CD4-positive, alpha-beta memory T cell (primary cell): Measurements from ENCODE around the gene NUP153. TPM values are rescaled to one million over a fixed set of nuclear protein-coding genes. Genes with fewer than 3 reads are reported as not detected.
A peak's percentile ranks its signal among the peaks of the same experiment; 100 is the strongest.

ENCODE experiments used
- CTCF ChIA-PET: fragments of 350-600 bp; sonication (Branson Sonifier 250); formaldehyde crosslinking; loops from one replicate; lab custom pipeline; 2021; ENCODE audit warnings: inconsistent platforms; ENCODE audit not compliant: partially characterized antibody; lab: Charles Lee
- POLR2A ChIA-PET: fragments of 350-600 bp; sonication (Branson Sonifier 250); formaldehyde crosslinking; loops from one replicate; lab custom pipeline; 2021; ENCODE audit not compliant: partially characterized antibody; lab: Charles Lee
- DNase-seq, 5 donors: peaks; one replicate each; pipeline versions ENCODE4 v3.0.0 to v3.0.0-alpha.2; 2020 to 2022; ENCODE audit warnings: mixed read lengths in 1 of 5
- H3K27ac ChIP-seq: one replicate; pipeline ENCODE4 v1.7.0; 2013; ENCODE audit warnings: low read depth, low read length
- H3K27me3 ChIP-seq: 2 replicates; pipeline ENCODE4 v1.7.0; 2013; ENCODE audit warnings: mild to moderate bottlenecking, low read length, moderate library complexity; ENCODE audit not compliant: insufficient read depth
- H3K36me3 ChIP-seq: 2 replicates; pipeline ENCODE4 v1.7.0; 2013; ENCODE audit warnings: mild to moderate bottlenecking, low read length, moderate library complexity; ENCODE audit not compliant: insufficient read depth
- H3K4me1 ChIP-seq: 2 replicates; pipeline ENCODE4 v1.7.0; 2013; ENCODE audit warnings: mild to moderate bottlenecking, low read length, moderate library complexity; ENCODE audit not compliant: insufficient read depth
- H3K4me3 ChIP-seq, 2 donors: one replicate each; pipeline ENCODE4 v1.7.0; 2013; ENCODE audit warnings: low read length in 2 of 2, mild to moderate bottlenecking in 1 of 2
- H3K9me3 ChIP-seq, 2 donors: one replicate each; pipeline ENCODE4 v1.7.0; 2013; ENCODE audit warnings: low read length in 2 of 2, control low read depth in 1 of 2; ENCODE audit not compliant: control insufficient read depth in 1 of 2
- H3K27ac Mint-ChIP-seq, 7 donors: one replicate each; pipeline ENCODE4 v1.8.0; 2020 to 2021; ENCODE audit warnings: mixed read lengths in 7 of 7, mild to moderate bottlenecking in 6 of 7, inconsistent platforms in 3 of 7, moderate library complexity in 3 of 7
- H3K27me3 Mint-ChIP-seq, 2 donors: one replicate each; pipeline ENCODE4 v1.8.0; 2020 to 2021; ENCODE audit warnings: mixed read lengths in 2 of 2
- H3K36me3 Mint-ChIP-seq, 2 donors: one replicate each; pipeline ENCODE4 v1.8.0; 2020 to 2021; ENCODE audit warnings: mixed read lengths in 2 of 2, inconsistent platforms in 1 of 2, mild to moderate bottlenecking in 1 of 2
- H3K4me1 Mint-ChIP-seq, 4 donors: one replicate each; pipeline ENCODE4 v1.8.0; 2020 to 2021; ENCODE audit warnings: mixed read lengths in 4 of 4, mild to moderate bottlenecking in 1 of 4
- H3K4me3 Mint-ChIP-seq, 8 donors: one replicate each; pipeline ENCODE4 v1.8.0; 2020 to 2021; ENCODE audit warnings: mixed read lengths in 8 of 8, mild to moderate bottlenecking in 7 of 8, moderate library complexity in 6 of 8, inconsistent platforms in 3 of 8
- H3K9me3 Mint-ChIP-seq, 8 donors: one replicate each; pipeline ENCODE4 v1.8.0; 2020 to 2021; ENCODE audit warnings: mixed read lengths in 8 of 8, mild to moderate bottlenecking in 5 of 8, inconsistent platforms in 3 of 8, moderate library complexity in 1 of 8
- intact Hi-C: fragments of 100-400 bp; cut with micrococcal nuclease; formaldehyde crosslinking; loops from one replicate; pipeline ENCODE4 v1.15.1; 2023
- polyA plus RNA-seq, 2 donors: library from polyadenylated mRNA; unstranded; fragments of 300-500 nt; fragmentation: Illumina TruSeq; gene quantifications; one replicate each; pipeline ENCODE4 v1.2.3, GENCODE V29; 2021
- total RNA-seq, 2 experiments: library from RNA; stranded (reverse); gene quantifications; one replicate each; pipeline ENCODE4 v1.2.3, GENCODE V29; 2021

The NUP153 gene
- total and polyA plus RNA-seq, 4 experiments from 2014 or later, result 1.9 to 60.7 (median 32.0) TPM

GRCh38 chr6:17672064-17672718 is 34.5 kb downstream of the NUP153 start:
- CTCF ChIA-PET, result interaction anchor here (1.0 kb wide), 1 partner anchor 30 kb away, joined by 3 read pairs; no protein-coding TSS in a partner anchor
- H3K27ac Mint-ChIP-seq, result peak overlapping the region in 3 of 7 donors; percentile 60 to 74 (median 74)
- H3K36me3 Mint-ChIP-seq, result peaks cover 55 to 62% of the 10 kb centered on the region in 2 donors
- Histone ChIP-seq H3K27ac (no peak overlapping the region), H3K27me3 (no peaks in the 10 kb centered on the region), H3K4me3 (no peak overlapping the region), H3K36me3 (peaks cover 44% of the 10 kb centered on the region), H3K9me3 (no peaks in the 10 kb centered on the region), H3K4me1 (peaks cover 8% of the 10 kb centered on the region)
- H3K9me3 Mint-ChIP-seq, result no peaks in the 10 kb centered on the region
- no peaks in the 10 kb centered on the region for H3K27me3 Mint-ChIP-seq
- intact Hi-C loops, result no loop called here
- DNase-seq, result no peak
- H3K4me1 Mint-ChIP-seq, result peaks cover 10 to 32% (median 14%) of the 10 kb centered on the region in 4 donors
- POLR2A ChIA-PET, result no interaction called here
- H3K4me3 Mint-ChIP-seq, result no peak overlapping the region

- intact Hi-C loops, result no loop called here
- Histone ChIP-seq H3K36me3 (peaks cover 26% of the 10 kb centered on the region), H3K27ac (no peak overlapping the region), H3K27me3 (no peaks in the 10 kb centered on the region), H3K9me3 (no peaks in the 10 kb centered on the region), H3K4me3 (no peak overlapping the region), H3K4me1 (peaks cover 26% of the 10 kb centered on the region)
- CTCF ChIA-PET, result interaction anchor here (0.9 to 1.3 kb wide), 3 partner anchors 35 to 138 kb away, joined by 3 to 4 read pairs (median 4); no protein-coding TSS in a partner anchor
- Mint-ChIP-seq H3K4me1 (peaks cover 19 to 43% (median 29%) of the 10 kb centered on the region in 4 donors), H3K9me3 (no peaks in the 10 kb centered on the region), H3K27ac (peak overlapping the region in 6 of 7 donors; percentile 1 to 92 (median 23)), H3K4me3 (peak overlapping the region in 3 of 8 donors; percentile 22 to 43 (median 34)), H3K27me3 (no peaks in the 10 kb centered on the region), H3K36me3 (peaks cover 58 to 69% of the 10 kb centered on the region in 2 donors)
- POLR2A ChIA-PET, result no interaction called here
- DNase-seq, result no peak
These were observed 40.1 kb downstream of the NUP153 start for GRCh38 chr6:17666646-17667045.

GRCh38 chr6:17665132-17665531 is 41.6 kb downstream of the NUP153 start:
- peaks cover 35% of the 10 kb centered on the region for H3K36me3 ChIP-seq
- ChIA-PET POLR2A (interaction anchor here (0.9 kb wide), 1 partner anchor 64 kb away, joined by 3 read pairs; no protein-coding TSS in a partner anchor), CTCF (interaction anchor here (1.3 kb wide), 1 partner anchor 138 kb away, joined by 3 read pairs; no protein-coding TSS in a partner anchor)
- H3K27me3 ChIP-seq, result no peaks in the 10 kb centered on the region
- Mint-ChIP-seq H3K4me3 (peak overlapping the region in 6 of 8 donors; percentile 20 to 84 (median 56)), H3K9me3 (no peaks in the 10 kb centered on the region), H3K27me3 (no peaks in the 10 kb centered on the region), H3K27ac (peak overlapping the region in 6 of 7 donors; percentile 62 to 88 (median 74)), H3K36me3 (peaks cover 56 to 71% of the 10 kb centered on the region in 2 donors), H3K4me1 (peaks cover 20 to 36% (median 29%) of the 10 kb centered on the region in 4 donors)
- H3K9me3 ChIP-seq, result no peaks in the 10 kb centered on the region
- peak overlapping the region; percentile 20 for H3K27ac ChIP-seq
- DNase-seq, result peak in 3 of 5 donors; percentile 6 to 24 (median 8)
- intact Hi-C loops, result loop anchor here (2.0 kb wide), 1 partner anchor 42 kb away; the partner anchor contains the start of gene NUP153
- no peak overlapping the region for H3K4me3 ChIP-seq
- peaks cover 26% of the 10 kb centered on the region for H3K4me1 ChIP-seq

GRCh38 chr6:17663226-17663625 is 43.5 kb downstream of the NUP153 start:
- peak overlapping the region in 5 of 7 donors; percentile 13 to 91 (median 90) for H3K27ac Mint-ChIP-seq
- ChIA-PET CTCF (no interaction called here), POLR2A (no interaction called here)
- DNase-seq, result no peak
- Histone ChIP-seq H3K27ac (no peak overlapping the region), H3K9me3 (no peaks in the 10 kb centered on the region), H3K36me3 (peaks cover 24% of the 10 kb centered on the region), H3K4me3 (no peak overlapping the region), H3K27me3 (no peaks in the 10 kb centered on the region), H3K4me1 (peaks cover 26% of the 10 kb centered on the region)
- H3K4me3 Mint-ChIP-seq, result no peak overlapping the region
- no peaks in the 10 kb centered on the region for H3K9me3 Mint-ChIP-seq
- intact Hi-C loops, result loop anchor here (5.0 kb wide), 1 partner anchor 61 kb away; the partner anchor contains the start of gene FAM8A1
- peaks cover 52 to 72% of the 10 kb centered on the region in 2 donors for H3K36me3 Mint-ChIP-seq
- H3K4me1 Mint-ChIP-seq, result peaks cover 22 to 37% (median 32%) of the 10 kb centered on the region in 4 donors
- no peaks in the 10 kb centered on the region for H3K27me3 Mint-ChIP-seq

- Histone ChIP-seq H3K27me3 (no peaks in the 10 kb centered on the region), H3K4me3 (no peak overlapping the region), H3K9me3 (no peaks in the 10 kb centered on the region), H3K27ac (no peak overlapping the region), H3K36me3 (peaks cover 22% of the 10 kb centered on the region), H3K4me1 (peaks cover 26% of the 10 kb centered on the region)
- DNase-seq, result no peak
- ChIA-PET POLR2A (no interaction called here), CTCF (no interaction called here)
- no peaks in the 10 kb centered on the region for H3K27me3 Mint-ChIP-seq
- intact Hi-C loops, result loop anchor here (5.0 kb wide), 1 partner anchor 60 kb away; the partner anchor contains the start of gene FAM8A1
- H3K9me3 Mint-ChIP-seq, result no peaks in the 10 kb centered on the region
- H3K4me1 Mint-ChIP-seq, result peaks cover 22 to 37% (median 32%) of the 10 kb centered on the region in 4 donors
- H3K4me3 Mint-ChIP-seq, result no peak overlapping the region
- peaks cover 49 to 73% of the 10 kb centered on the region in 2 donors for H3K36me3 Mint-ChIP-seq
- H3K27ac Mint-ChIP-seq, result peak overlapping the region in 5 of 7 donors; percentile 1 to 78 (median 27)
These were observed 44.1 kb downstream of the NUP153 start for GRCh38 chr6:17662585-17662984.

GRCh38 chr6:17656644-17657043 is 50.1 kb downstream of the NUP153 start:
- Mint-ChIP-seq H3K27ac (peak overlapping the region in 1 of 7 donors; percentile 46), H3K4me1 (peaks cover 4 to 23% (median 9%) of the 10 kb centered on the region in 4 donors), H3K9me3 (no peaks in the 10 kb centered on the region), H3K36me3 (peaks cover 52 to 71% of the 10 kb centered on the region in 2 donors), H3K27me3 (no peaks in the 10 kb centered on the region), H3K4me3 (no peak overlapping the region)
- no peak overlapping the region for H3K27ac ChIP-seq
- peaks cover 4% of the 10 kb centered on the region for H3K4me1 ChIP-seq
- no peaks in the 10 kb centered on the region for H3K27me3 ChIP-seq
- CTCF ChIA-PET, result interaction anchor here (1.2 to 2.8 kb wide), 3 partner anchors 53 to 147 kb away, joined by 3 to 12 read pairs (median 5); no protein-coding TSS in a partner anchor
- intact Hi-C loops, result no loop called here
- H3K4me3 ChIP-seq, result no peak overlapping the region
- peaks cover 20% of the 10 kb centered on the region for H3K36me3 ChIP-seq
- no peak for DNase-seq
- no peaks in the 10 kb centered on the region for H3K9me3 ChIP-seq
- POLR2A ChIA-PET, result no interaction called here

- POLR2A ChIA-PET, result no interaction called here
- intact Hi-C loops, result no loop called here
- Mint-ChIP-seq H3K4me1 (peaks cover 4 to 21% (median 8%) of the 10 kb centered on the region in 4 donors), H3K27ac (peak overlapping the region in 3 of 7 donors; percentile 55 to 89 (median 72)), H3K36me3 (peaks cover 48 to 66% of the 10 kb centered on the region in 2 donors), H3K27me3 (no peaks in the 10 kb centered on the region), H3K9me3 (no peaks in the 10 kb centered on the region), H3K4me3 (no peak overlapping the region)
- Histone ChIP-seq H3K9me3 (no peaks in the 10 kb centered on the region), H3K4me3 (no peak overlapping the region), H3K36me3 (peaks cover 15% of the 10 kb centered on the region), H3K27ac (no peak overlapping the region), H3K27me3 (no peaks in the 10 kb centered on the region), H3K4me1 (peaks cover 4% of the 10 kb centered on the region)
- DNase-seq, result no peak
- CTCF ChIA-PET, result interaction anchor here (1.2 to 1.5 kb wide), 2 partner anchors 53 to 72 kb away, joined by 3 to 5 read pairs; no protein-coding TSS in a partner anchor
These were observed 50.6 kb downstream of the NUP153 start for GRCh38 chr6:17656092-17656491.
